K562 (cell line): ENCODE results near the gene ECM2.
A peak's percentile ranks its signal among the peaks of the same experiment; 100 is the strongest.

Experiments used
- BCLAF1 ChIP-seq, 2 experiments: fragments of 450-650 bp in 1 of 2; IDR thresholded peaks; 2 replicates each; pipeline ENCODE4 v1.6.1; 2011 to 2017; ENCODE audit warnings: low read depth in 2 of 2, antibody characterized with exemption in 1 of 2, borderline replicate concordance in 1 of 2, low read length in 1 of 2, mild to moderate bottlenecking in 1 of 2, mixed read lengths in 1 of 2; ENCODE audit not compliant: control insufficient read depth in 1 of 2
- CREB3 ChIP-seq: fragments of 450-650 bp; conservative IDR thresholded peaks from 2 replicates; pipeline ENCODE4 v1.6.1; 2016; ENCODE audit warnings: missing genetic modification characterization, low read depth, mild to moderate bottlenecking, missing compliant biosample characterization, moderate library complexity
- DPF2 ChIP-seq: fragments of 450-650 bp; IDR thresholded peaks from 2 replicates; pipeline ENCODE4 v1.6.1; 2016
- ELK1 ChIP-seq: sonication (generic); formaldehyde crosslinking; IDR thresholded peaks from 2 replicates; pipeline ENCODE4 v1.8.1; 2022; ENCODE audit warnings: missing genetic modification reagents
- FOXP4 ChIP-seq: sonication (generic); formaldehyde crosslinking; IDR thresholded peaks from 2 replicates; pipeline ENCODE4 v1.8.0; 2022; ENCODE audit warnings: mild to moderate bottlenecking, missing genetic modification reagents, borderline replicate concordance
- MEIS2 ChIP-seq: fragments of 450-650 bp; IDR thresholded peaks from 2 replicates; pipeline ENCODE4 v1.6.1; 2014; ENCODE audit warnings: mild to moderate bottlenecking; ENCODE audit not compliant: partially characterized antibody
- NFIC ChIP-seq: fragments of 450-650 bp; IDR thresholded peaks from 2 replicates; pipeline ENCODE4 v1.6.1; 2017; ENCODE audit warnings: mild to moderate bottlenecking, inconsistent platforms
- NRF1 ChIP-seq, 2 experiments: fragments of 450-650 bp; IDR thresholded peaks in 1 of 2; conservative IDR thresholded peaks in 1 of 2; 2 replicates each; pipeline ENCODE4 v1.6.1; 2014; ENCODE audit warnings: mild to moderate bottlenecking in 2 of 2
- YBX1 ChIP-seq: fragments of 450-650 bp; IDR thresholded peaks from 2 replicates; pipeline ENCODE4 v1.7.1; 2016; ENCODE audit warnings: mild to moderate bottlenecking
- ZKSCAN8 ChIP-seq: fragments of 200-800 bp; sonication (Bioruptor generic); IDR thresholded peaks from 2 replicates; pipeline ENCODE4 v1.6.1; 2016; ENCODE audit warnings: missing genetic modification characterization, missing compliant biosample characterization
- ZNF124 ChIP-seq: sonication (generic); formaldehyde crosslinking; IDR thresholded peaks from 2 replicates; pipeline ENCODE4 v1.8.1; 2022; ENCODE audit warnings: missing genetic modification reagents
- ZNF146 ChIP-seq: IDR thresholded peaks from one replicate; pipeline ENCODE4 v1.6.1; 2018; ENCODE audit warnings: missing compliant biosample characterization; ENCODE audit not compliant: unreplicated experiment
- ZNF232 ChIP-seq: sonication (generic); formaldehyde crosslinking; IDR thresholded peaks from 2 replicates; pipeline ENCODE4 v1.8.0; 2022; ENCODE audit warnings: mild to moderate bottlenecking, missing genetic modification reagents
- ZSCAN29 ChIP-seq: fragments of 450-650 bp; IDR thresholded peaks from 2 replicates; pipeline ENCODE4 v1.6.1; 2017

- TF ChIP-seq DPF2: peak; percentile 58
- TF ChIP-seq ZNF146: no peak
- TF ChIP-seq ZNF124: no peak
- TF ChIP-seq NFIC: no peak
- TF ChIP-seq ZNF232 (CRISPR knock-in tag): no peak
- TF ChIP-seq ZSCAN29: no peak
- TF ChIP-seq ELK1 (CRISPR knock-in tag): no peak
- no peak for TF ChIP-seq ZKSCAN8 (CRISPR knock-in tag)
- no peak for TF ChIP-seq YBX1
- no peak for TF ChIP-seq BCLAF1 (IDR thresholded peaks at IDR 0.05; ENCODE audit: borderline replicate concordance in 1 of 2, control insufficient read depth in 1 of 2, low read depth in 2 of 2, low read length in 1 of 2)
- TF ChIP-seq FOXP4 (CRISPR knock-in tag): no peak
- no peak for TF ChIP-seq MEIS2
- TF ChIP-seq NRF1 (conservative IDR thresholded peaks at IDR 0.05 in 1 of 2, IDR thresholded peaks at IDR 0.05 in 1 of 2): no peak
- TF ChIP-seq CREB3 (tag): no peak
Observed at GRCh38 chr9:92480986-92481633, 54.7 kb downstream of the ECM2 start.
